ENCODE data around the gene HIBADH. TPM values are rescaled to one million over a fixed set of nuclear protein-coding genes. Genes with fewer than 3 reads are reported as not detected.

Gene HIBADH
- total RNA-seq, 1 experiment from 2014 or later, result 23.2 TPM

DNA sequence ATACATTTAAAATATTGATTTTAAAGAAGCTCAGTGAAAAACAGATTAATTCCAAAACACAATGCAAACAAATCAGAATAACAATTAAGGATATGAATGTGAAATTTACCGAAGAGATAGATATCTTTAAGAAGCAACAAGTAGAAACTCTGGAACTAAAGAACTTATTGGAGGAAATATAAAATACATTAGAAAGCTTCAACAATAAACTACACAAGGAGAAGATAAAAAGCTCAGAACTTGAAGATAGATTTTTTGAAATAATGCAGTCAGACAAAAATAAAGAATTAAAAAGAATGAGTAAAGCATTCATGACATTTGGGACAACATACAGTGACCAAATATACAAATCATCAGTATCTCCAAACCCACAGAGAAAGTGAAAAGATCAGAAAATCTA lies 43.2 kb downstream of the HIBADH start:
- Histone ChIP-seq H3K4me1 (ENCODE audit: insufficient read depth, low read length) (no peaks in the 10 kb centered on the region; the same call in 1 of the 2 replicates), H3K14ac (ENCODE audit: insufficient read depth, low read length) (no peak overlapping the region), H3K79me1 (ENCODE audit: insufficient read depth, low read depth, low read length, poor library complexity, severe bottlenecking) (no peaks in the 10 kb centered on the region), H3K79me2 (ENCODE audit: insufficient read depth, low read length) (no peaks in the 10 kb centered on the region), H4K8ac (replicated peaks; ENCODE audit: insufficient read length, low read depth, low read length) (no peak overlapping the region), H3K23me2 (ENCODE audit: insufficient read length, low read depth, low read length, poor library complexity, severe bottlenecking) (no peaks in the 10 kb centered on the region), H4K5ac (ENCODE audit: insufficient read length, low read depth, low read length) (no peak overlapping the region), H3K56ac (ENCODE audit: insufficient read length, low read depth, low read length) (no peak overlapping the region), H3K9ac (ENCODE audit: extremely low read depth, insufficient read length, low read length) (no peak overlapping the region), H3K18ac (ENCODE audit: insufficient read length, low read depth, low read length) (no peak overlapping the region), H2BK20ac (ENCODE audit: low read depth, low read length, poor library complexity, severe bottlenecking) (no peak overlapping the region), H3K4me2 (ENCODE audit: insufficient read depth, insufficient read length, low read length) (no peak overlapping the region), H4K91ac (ENCODE audit: insufficient read length, low read depth, low read length) (no peak overlapping the region), H3K23ac (ENCODE audit: insufficient read length, low read depth, low read length) (no peak overlapping the region), H2AFZ (ENCODE audit: low read length) (no peak overlapping the region), H3K27me3 (ENCODE audit: insufficient read depth, low read length) (no peaks in the 10 kb centered on the region), H2BK5ac (ENCODE audit: insufficient read length, low read length) (no peak overlapping the region), H2BK120ac (ENCODE audit: low read depth, low read length, poor library complexity, severe bottlenecking) (no peak overlapping the region), H2BK12ac (ENCODE audit: insufficient read length, low read depth, low read length) (no peak overlapping the region), H3K9me3 (ENCODE audit: control insufficient read depth, low read depth, low read length) (peaks cover 4% of the 10 kb centered on the region), H2BK15ac (ENCODE audit: low read depth, low read length) (no peak overlapping the region), H3K4ac (ENCODE audit: low read depth, low read length) (no peak overlapping the region), H3K27ac (ENCODE audit: insufficient read length, low read depth, low read length) (no peak overlapping the region), H4K20me1 (ENCODE audit: control insufficient read depth, insufficient read depth, insufficient read length) (no peaks in the 10 kb centered on the region), H2AK5ac (ENCODE audit: insufficient read length, low read length) (no peak overlapping the region), H3T11ph (ENCODE audit: low read length) (no peak overlapping the region)
- peaks cover 21 to 28% of the 10 kb centered on the region in 2 experiments for H3K9me3 Mint-ChIP-seq
- WGBS (ENCODE audit: extremely low coverage, insufficient read length, low lambda C conversion rate), result no CpG with 5 or more reads among the region's 1 CpG
- H3K4me1 Mint-ChIP-seq, result peaks cover 5% of the 10 kb centered on the region in 2 experiments; a peak in 1 of 4 replicates
- no peak overlapping the region for H3K4me3 Mint-ChIP-seq
- H3K27me3 Mint-ChIP-seq (ENCODE audit: low read depth), result no peaks in the 10 kb centered on the region
- TF ChIP-seq, protein P1, sequence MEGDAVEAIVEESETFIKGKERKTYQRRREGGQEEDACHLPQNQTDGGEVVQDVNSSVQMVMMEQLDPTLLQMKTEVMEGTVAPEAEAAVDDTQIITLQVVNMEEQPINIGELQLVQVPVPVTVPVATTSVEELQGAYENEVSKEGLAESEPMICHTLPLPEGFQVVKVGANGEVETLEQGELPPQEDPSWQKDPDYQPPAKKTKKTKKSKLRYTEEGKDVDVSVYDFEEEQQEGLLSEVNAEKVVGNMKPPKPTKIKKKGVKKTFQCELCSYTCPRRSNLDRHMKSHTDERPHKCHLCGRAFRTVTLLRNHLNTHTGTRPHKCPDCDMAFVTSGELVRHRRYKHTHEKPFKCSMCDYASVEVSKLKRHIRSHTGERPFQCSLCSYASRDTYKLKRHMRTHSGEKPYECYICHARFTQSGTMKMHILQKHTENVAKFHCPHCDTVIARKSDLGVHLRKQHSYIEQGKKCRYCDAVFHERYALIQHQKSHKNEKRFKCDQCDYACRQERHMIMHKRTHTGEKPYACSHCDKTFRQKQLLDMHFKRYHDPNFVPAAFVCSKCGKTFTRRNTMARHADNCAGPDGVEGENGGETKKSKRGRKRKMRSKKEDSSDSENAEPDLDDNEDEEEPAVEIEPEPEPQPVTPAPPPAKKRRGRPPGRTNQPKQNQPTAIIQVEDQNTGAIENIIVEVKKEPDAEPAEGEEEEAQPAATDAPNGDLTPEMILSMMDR (conservative IDR thresholded peaks at IDR 0.05), result no peak
- DNase-seq, result no peak
- peaks cover 40 to 58% (median 43%) of the 10 kb centered on the region in 3 experiments for H3K36me3 Mint-ChIP-seq (ENCODE audit: insufficient read depth in 1 of 3, low read depth in 3 of 3)
- no peak overlapping the region for H3K27ac Mint-ChIP-seq

All from H9 (cell line).